K562 (cell line): ENCODE measurements around the gene RERG. TPM values are rescaled to one million over a fixed set of nuclear protein-coding genes. Genes with fewer than 3 reads are reported as not detected.

ENCODE experiments used
- ERF ChIP-seq: fragments of 450-650 bp; formaldehyde crosslinking; IDR thresholded peaks from 2 replicates; pipeline ENCODE4 v1.4.0; 2020; ENCODE audit warnings: mild to moderate bottlenecking, mixed read lengths
- GTF2F1 ChIP-seq: IDR thresholded peaks from 2 replicates; pipeline ENCODE4 v1.6.1; 2011; ENCODE audit warnings: low read depth, low read length, improper control_type of control experiment
- NR2C1 ChIP-seq, 2 experiments: fragments of 450-650 bp; IDR thresholded peaks; 2 replicates each; pipeline ENCODE4 v1.6.1; 2017; ENCODE audit warnings: mild to moderate bottlenecking in 2 of 2, antibody characterized with exemption in 1 of 2, inconsistent platforms in 1 of 2, missing compliant biosample characterization in 1 of 2, missing genetic modification characterization in 1 of 2
- PATZ1 ChIP-seq: fragments of 250-450 bp; sonication (Bioruptor Pico); IDR thresholded peaks from 2 replicates; pipeline ENCODE4 v1.5.0; 2020; ENCODE audit warnings: mild to moderate bottlenecking, borderline replicate concordance
- POLR2B ChIP-seq: fragments of 450-650 bp; IDR thresholded peaks from 2 replicates; pipeline ENCODE4 v1.6.1; 2018; ENCODE audit warnings: low read depth; ENCODE audit not compliant: partially characterized antibody
- RNF2 ChIP-seq: sonication (generic); IDR thresholded peaks from 2 replicates; pipeline ENCODE4 v1.6.1; 2016
- TCF7 ChIP-seq: sonication (generic); IDR thresholded peaks from 2 replicates; pipeline ENCODE4 v1.6.1; 2016; ENCODE audit warnings: antibody characterized with exemption, borderline replicate concordance
- ZNF280A ChIP-seq: fragments of 450-650 bp; IDR thresholded peaks from 2 replicates; pipeline ENCODE4 v1.6.1; 2018; ENCODE audit warnings: mild to moderate bottlenecking, low read depth; ENCODE audit not compliant: partially characterized antibody
- ZNF3 ChIP-seq: fragments of 250-450 bp; sonication (Bioruptor Pico); IDR thresholded peaks from 2 replicates; pipeline ENCODE4 v1.5.0; 2021; ENCODE audit warnings: mild to moderate bottlenecking, moderate library complexity
- polyA plus RNA-seq, 8 experiments: library from polyadenylated mRNA; depleted of rRNA in 4 of 8; stranded (reverse) in 5 of 8; unstranded in 3 of 8; fragments of >200 nt; fragmentation: Nextera tagmentation in 2 of 8; fragmentation: Illumina TruSeq in 1 of 8; extraction: Ambion mirVana in 2 of 8; extraction: Trizol in 1 of 8; gene quantifications; 2 replicates each; pipeline versions ENCODE4 v1.2.1 to v1.2.3, GENCODE V29; 2011 to 2014; ENCODE audit warnings: inconsistent platforms in 1 of 8, missing spikeins in 1 of 8
- total RNA-seq, 7 experiments: library from RNA; depleted of rRNA in 6 of 7; stranded (reverse); fragments of >200 nt in 6 of 7; fragmentation: Illumina TruSeq in 2 of 7; extraction: Trizol in 2 of 7; gene quantifications; 2 replicates each; pipeline versions ENCODE4 v1.2.1 to v1.2.3, GENCODE V29; 2011 to 2021; ENCODE audit warnings: low replicate concordance in 1 of 7

Gene RERG
- total and polyA plus RNA-seq, 9 of the 15 experiments (the other 6 are each of a cell fraction or from before 2014, with no cell fraction given), result 2.2 to 7.3 (median 3.0) TPM

- no peak for TF ChIP-seq ZNF3 (CRISPR knock-in tag)
- no peak for TF ChIP-seq TCF7
- TF ChIP-seq PATZ1 (CRISPR knock-in tag), result no peak
- no peak for TF ChIP-seq RNF2
- no peak for TF ChIP-seq ERF (CRISPR knock-in tag)
- no peak for TF ChIP-seq ZNF280A
- TF ChIP-seq POLR2B, result no peak
- TF ChIP-seq NR2C1 (IDR thresholded peaks at IDR 0.05), result no peak
- TF ChIP-seq NR2C1 (tag; IDR thresholded peaks at IDR 0.05), result no peak
- no peak for TF ChIP-seq GTF2F1
Observed at GRCh38 chr12:15212930-15213329, 8.3 kb downstream of the RERG start (continued).
